ENCODE results near the gene YIPF3. TPM values are rescaled to one million over a fixed set of nuclear protein-coding genes. Genes with fewer than 3 reads are reported as not detected.
A peak's percentile ranks its signal among the peaks of the same experiment; 100 is the strongest.

The YIPF3 gene
- total and polyA plus RNA-seq, 9 of the 15 experiments (the other 6 are each of a cell fraction or from before 2014, with no cell fraction given), result 27.5 to 75.3 (median 57.6) TPM

DNA sequence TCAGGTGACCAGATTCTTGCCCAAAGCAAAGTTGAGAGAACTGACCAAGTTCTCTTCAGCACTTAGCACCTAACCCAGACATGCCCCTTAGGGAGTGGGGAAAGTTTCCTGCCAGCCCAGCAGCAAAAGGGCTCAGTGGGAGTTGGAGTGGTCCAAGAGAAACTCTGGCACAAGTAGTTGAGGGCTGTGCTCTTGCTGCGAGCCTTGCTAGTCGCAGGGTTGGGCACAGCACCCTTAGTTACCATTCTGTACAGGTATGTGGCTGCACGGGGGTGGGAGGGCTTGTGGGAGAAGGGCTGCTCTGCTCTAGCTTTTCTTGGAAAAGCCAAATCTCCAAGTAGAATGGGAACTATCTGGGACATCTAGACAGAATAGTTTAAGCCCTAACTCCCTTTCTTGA, 6.6 kb upstream of the YIPF3 start:
- Histone ChIP-seq H3K9me3 (replicated peaks; ENCODE audit: control insufficient read depth, insufficient read depth, low read depth, low read length) (no peaks in the 10 kb centered on the region), H3K9me1 (ENCODE audit: control insufficient read depth, insufficient read depth, low read length) (peaks cover 3% of the 10 kb centered on the region), H3K4me1 (replicated peaks in 1 of 2; ENCODE audit: control insufficient read depth in 2 of 2, insufficient read depth in 2 of 2, low read length in 2 of 2) (peaks cover 6 to 11% of the 10 kb centered on the region in 2 experiments; a peak in 3 of 5 replicates), H3K27ac (ENCODE audit: extremely low read depth, low read depth, low read length) (no peak overlapping the region), H3K27me3 (ENCODE audit: control insufficient read depth in 2 of 2, insufficient read depth in 2 of 2, low read length in 2 of 2) (no peaks in the 10 kb centered on the region), H3K9ac (ENCODE audit: insufficient read depth in 1 of 2, low read depth in 2 of 2, low read length in 2 of 2) (peak overlapping the region in 1 of 2 experiments; percentile 18; a peak in 1 of 4 replicates), H3K79me2 (ENCODE audit: control insufficient read depth, insufficient read depth, low read length) (peaks cover 18% of the 10 kb centered on the region), H3K4me3 (no peak overlapping the region), H3K4me2 (ENCODE audit: insufficient read depth, low read length) (no peak overlapping the region), H3K36me3 (ENCODE audit: control insufficient read depth, insufficient read depth, low read length) (peaks cover 97% of the 10 kb centered on the region), H4K20me1 (replicated peaks; ENCODE audit: control insufficient read depth, insufficient read depth, low read length) (peaks cover 7% of the 10 kb centered on the region; the same call in 1 of the 2 replicates), H2AFZ (ENCODE audit: low read depth, low read length) (no peak overlapping the region)
- intact Hi-C loops (cut with micrococcal nuclease) (no loop called here), in situ Hi-C loops (cut with MboI) (no loop called here)
- DNase-seq (ENCODE audit: extremely low read depth in 1 of 4, low spot score in 3 of 4) (no peak), FAIRE-seq (no peak), ATAC-seq (peak; percentile 4)
- CTCF ChIA-PET (ENCODE audit: low intra/inter-chr PET ratio), result no interaction called here
- TF ChIP-seq SUPT5H (IDR thresholded peaks at IDR 0.05) (0 out of 2 replicates have a peak, but pooled peaks have one; percentile 17), RBFOX2 (IDR thresholded peaks at IDR 0.05; ENCODE audit: low read depth, low read length) (peak; percentile 35; the same call in 1 of the 2 replicates), HLTF (IDR thresholded peaks at IDR 0.05) (no peak), ETV6 (IDR thresholded peaks at IDR 0.05; ENCODE audit: borderline replicate concordance in 1 of 2, low read depth in 2 of 2, low read length in 1 of 2) (no peak), ETV6 (CRISPR knock-in tag; IDR thresholded peaks at IDR 0.05; ENCODE audit: borderline replicate concordance) (no peak)
- TF ChIP-seq, protein P1, sequence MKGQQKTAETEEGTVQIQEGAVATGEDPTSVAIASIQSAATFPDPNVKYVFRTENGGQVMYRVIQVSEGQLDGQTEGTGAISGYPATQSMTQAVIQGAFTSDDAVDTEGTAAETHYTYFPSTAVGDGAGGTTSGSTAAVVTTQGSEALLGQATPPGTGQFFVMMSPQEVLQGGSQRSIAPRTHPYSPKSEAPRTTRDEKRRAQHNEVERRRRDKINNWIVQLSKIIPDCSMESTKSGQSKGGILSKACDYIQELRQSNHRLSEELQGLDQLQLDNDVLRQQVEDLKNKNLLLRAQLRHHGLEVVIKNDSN (CRISPR knock-in tag; IDR thresholded peaks at IDR 0.05), result peak; percentile 3; the same call in 1 of the 2 replicates
- 87% methylated on average over 3 of the region's 3 CpGs for WGBS (ENCODE audit: insufficient coverage, low coverage, missing lambda C conversion rate)
- no TSS peak for BruUV-seq (replicated peaks)
- POLR2A ChIA-PET, result interaction anchor here (0.6 to 4.5 kb wide), 8 partner anchors 10 to 644 kb away, joined by 3 to 21 read pairs (median 4); partner anchors contain the start of gene LRRC73
